Keratinocyte (primary cell): Measurements from ENCODE around the gene CKMT1A. TPM values are rescaled to one million over a fixed set of nuclear protein-coding genes. Genes with fewer than 3 reads are reported as not detected.
A peak's percentile ranks its signal among the peaks of the same experiment; 100 is the strongest.
"Not testable (repeated sequence)": the region's sequence is repeated elsewhere in the genome, so short reads cannot be mapped to it uniquely, and the experiment has no call there.

Source experiments
- DNase-seq: peaks from one replicate; pipeline ENCODE4 v3.0.0-alpha.2; 2011; ENCODE audit warnings: low read depth, missing footprints, low spot score
- FAIRE-seq: peaks from 2 replicates; lab custom pipeline; 2011; peaks lifted over from hg19 to GRCh38; lab: Jason Lieb, UNC
- H2AFZ ChIP-seq: 2 replicates; pipeline ENCODE4 v1.6.0; 2012; ENCODE audit warnings: low read length, control low read depth, inconsistent platforms; ENCODE audit not compliant: control insufficient read depth
- H3K27ac ChIP-seq: 2 replicates; pipeline ENCODE4 v1.5.1; 2011; ENCODE audit warnings: low read length; ENCODE audit not compliant: control insufficient read depth, insufficient read depth
- H3K27me3 ChIP-seq: 3 replicates; pipeline ENCODE4 v1.6.0; 2011; ENCODE audit warnings: low read length; ENCODE audit not compliant: control insufficient read depth, insufficient read depth; ENCODE audit errors: extremely low read depth
- H3K36me3 ChIP-seq, 2 experiments: 2 replicates in 1 of 2; 3 replicates in 1 of 2; pipeline ENCODE4 v1.5.1; 2011; ENCODE audit warnings: low read length in 2 of 2, mild to moderate bottlenecking in 1 of 2; ENCODE audit not compliant: control insufficient read depth in 2 of 2, insufficient read depth in 2 of 2; ENCODE audit errors: extremely low read depth in 1 of 2
- H3K4me1 ChIP-seq: 3 replicates; pipeline ENCODE4 v1.5.1; 2011; ENCODE audit warnings: low read length; ENCODE audit not compliant: control insufficient read depth, insufficient read depth; ENCODE audit errors: extremely low read depth
- H3K4me2 ChIP-seq: 3 replicates; pipeline ENCODE4 v1.6.0; 2011; ENCODE audit warnings: low read depth, low read length; ENCODE audit not compliant: control insufficient read depth, insufficient read depth; ENCODE audit errors: extremely low read depth
- H3K4me3 ChIP-seq, 3 experiments: fragments of 200-600 bp in 1 of 3; sonication (generic) in 1 of 3; 2 replicates in 2 of 3; 3 replicates in 1 of 3; pipeline ENCODE4 v1.5.1; 2011 to 2016; ENCODE audit warnings: low read length in 3 of 3, mild to moderate bottlenecking in 3 of 3, control low read depth in 2 of 3, inconsistent platforms in 1 of 3, low read depth in 1 of 3, mixed read lengths in 1 of 3, mixed run types in 1 of 3, moderate library complexity in 1 of 3; ENCODE audit not compliant: control insufficient read depth in 2 of 3, insufficient read depth in 2 of 3; ENCODE audit errors: extremely low read depth in 1 of 3
- H3K79me2 ChIP-seq: 2 replicates; pipeline ENCODE4 v1.6.0; 2012; ENCODE audit warnings: low read length; ENCODE audit not compliant: control insufficient read depth, insufficient read depth
- H3K9ac ChIP-seq: 3 replicates; pipeline ENCODE4 v1.6.0; 2011; ENCODE audit warnings: low read length; ENCODE audit not compliant: control insufficient read depth, insufficient read depth; ENCODE audit errors: extremely low read depth
- H3K9me1 ChIP-seq: 3 replicates; pipeline ENCODE4 v1.6.0; 2011; ENCODE audit warnings: low read length; ENCODE audit not compliant: control insufficient read depth, insufficient read depth; ENCODE audit errors: extremely low read depth
- H3K9me3 ChIP-seq: 2 replicates; pipeline ENCODE4 v1.5.1; 2012; ENCODE audit warnings: low read depth, low read length; ENCODE audit not compliant: control insufficient read depth
- H4K20me1 ChIP-seq: 3 replicates; pipeline ENCODE4 v1.6.0; 2011; ENCODE audit warnings: low read length; ENCODE audit not compliant: control insufficient read depth, insufficient read depth; ENCODE audit errors: extremely low read depth
- CTCF ChIP-seq, 3 experiments: IDR thresholded peaks in 1 of 3; conservative IDR thresholded peaks in 1 of 3; optimal IDR thresholded peaks in 1 of 3; 2 replicates in 2 of 3; 3 replicates in 1 of 3; pipeline versions ENCODE3 to v1.5.1; 2011; ENCODE audit warnings: low read length in 3 of 3, mild to moderate bottlenecking in 3 of 3, moderate library complexity in 2 of 3, control low read depth in 1 of 3, inconsistent platforms in 1 of 3; ENCODE audit not compliant: insufficient read depth in 2 of 3; ENCODE audit errors: extremely low read depth in 1 of 3
- EZH2 ChIP-seq: IDR thresholded peaks from one replicate; pipeline ENCODE4 v1.6.1; 2012; ENCODE audit warnings: inconsistent platforms, mild to moderate bottlenecking, low read length, moderate library complexity
- dilution Hi-C: fragments of 300-500 bp; cut with MboI; formaldehyde crosslinking; loops from one replicate; pipeline ENCODE4 v1.7.0; 2020; ENCODE audit warnings: low sequenced_read_pairs; ENCODE audit not compliant: extremely low pct_ligation_motif_present
- polyA minus RNA-seq, 3 experiments: library from RNA; depleted of rRNA, polyadenylated mRNA; stranded (reverse); fragments of >200 nt; gene quantifications; 1 replicate in 1 of 3; 2 replicates in 1 of 3; 3 replicates in 1 of 3; pipeline ENCODE4 v1.2.3, GENCODE V29; 2011
- polyA plus RNA-seq, 5 experiments: library from polyadenylated mRNA; depleted of rRNA in 3 of 5; stranded (reverse) in 3 of 5; stranded (forward) in 1 of 5; unstranded in 1 of 5; fragments of >200 nt; gene quantifications; 1 replicate in 1 of 5; 2 replicates in 3 of 5; 3 replicates in 1 of 5; pipeline versions ENCODE4 v1.2.1 to v1.2.3, GENCODE V29; 2011 to 2012; ENCODE audit warnings: missing spikeins in 2 of 5, low read depth in 1 of 5, low replicate concordance in 1 of 5

The CKMT1A gene
- polyA plus RNA-seq (47.4 to 70.1 TPM (median 60.0 TPM) in 3 replicates), polyA minus RNA-seq (78.6 to 120 TPM (median 109 TPM) in 3 replicates)
- 32.1 TPM for polyA plus RNA-seq (2011; ENCODE audit: low read depth)
- polyA plus RNA-seq (2011; cell fraction: cytosol; rRNA removed), result 52.6 and 55.7 TPM in 2 replicates
- polyA plus RNA-seq (2011; cell fraction: nucleus; rRNA removed), result 90.0 and 118 TPM in 2 replicates
- 33.9 and 45.7 TPM in 2 replicates for polyA plus RNA-seq (2012; ENCODE audit: low replicate concordance)
- polyA minus RNA-seq (2011; cell fraction: cytosol; rRNA and poly(A)+ RNA removed), result 47.6 TPM
- 17.3 and 54.5 TPM in 2 replicates for polyA minus RNA-seq (2011; cell fraction: nucleus; rRNA and poly(A)+ RNA removed)

- dilution Hi-C loops, H3K4me2 ChIP-seq, H3K9me3 ChIP-seq, H3K27ac ChIP-seq, H3K36me3 ChIP-seq, H3K4me3 ChIP-seq, H3K9ac ChIP-seq, H3K27me3 ChIP-seq, H4K20me1 ChIP-seq, H3K4me1 ChIP-seq, DNase-seq, H3K79me2 ChIP-seq, H3K9me1 ChIP-seq, H2AFZ ChIP-seq: not testable (repeated sequence)
- peak; percentile 23 for FAIRE-seq
These were observed at the start of gene CKMT1A for GRCh38 chr15:43693148-43694022. Gene CKMT1A, plus strand, starts transcription at chr15:43693859. Its CDS starts 192 bp downstream, at chr15:43694051.

GRCh38 chr15:43648649-43649429, 44.8 kb upstream of the CKMT1A start, which contains the start of gene CATSPER2:
Gene CATSPER2, minus strand, starts transcription at chr15:43648844. Its CDS starts 783 bp downstream, at chr15:43648061.
- dilution Hi-C loops, result no loop called here
- Histone ChIP-seq H3K27me3 (no peaks in the 10 kb centered on the region), H2AFZ (no peak within 1 kb of the TSS), H3K9ac (no peak within 1 kb of the TSS), H3K27ac (no peak within 1 kb of the TSS), H3K79me2 (no peaks in the 10 kb centered on the region), H3K9me3 (no peaks in the 10 kb centered on the region), H3K4me1 (no peaks in the 10 kb centered on the region), H3K9me1 (no peaks in the 10 kb centered on the region), H3K36me3 (no peaks in the 10 kb centered on the region), H4K20me1 (no peaks in the 10 kb centered on the region), H3K4me3 (no peak within 1 kb of the TSS), H3K4me2 (no peak within 1 kb of the TSS)
- DNase-seq (no peak), FAIRE-seq (no peak)
- TF ChIP-seq EZH2 (no peak), CTCF (optimal IDR thresholded peaks at IDR 0.05 in 1 of 3, IDR thresholded peaks at IDR 0.05 in 1 of 3, conservative IDR thresholded peaks at IDR 0.05 in 1 of 3; ENCODE audit: extremely low read depth in 1 of 3, insufficient read depth in 2 of 3, low read length in 3 of 3) (no peak)

- H3K9me3 ChIP-seq, dilution Hi-C loops, DNase-seq, H3K27me3 ChIP-seq, H3K36me3 ChIP-seq, H3K79me2 ChIP-seq, H3K4me3 ChIP-seq, H3K27ac ChIP-seq, H2AFZ ChIP-seq, H3K4me1 ChIP-seq, H3K4me2 ChIP-seq, H3K9ac ChIP-seq, H3K9me1 ChIP-seq, H4K20me1 ChIP-seq: not testable (repeated sequence)
- FAIRE-seq, result peak; percentile 69
These were observed 44.2 kb upstream of the CKMT1A start for GRCh38 chr15:43649430-43649926.

DNA sequence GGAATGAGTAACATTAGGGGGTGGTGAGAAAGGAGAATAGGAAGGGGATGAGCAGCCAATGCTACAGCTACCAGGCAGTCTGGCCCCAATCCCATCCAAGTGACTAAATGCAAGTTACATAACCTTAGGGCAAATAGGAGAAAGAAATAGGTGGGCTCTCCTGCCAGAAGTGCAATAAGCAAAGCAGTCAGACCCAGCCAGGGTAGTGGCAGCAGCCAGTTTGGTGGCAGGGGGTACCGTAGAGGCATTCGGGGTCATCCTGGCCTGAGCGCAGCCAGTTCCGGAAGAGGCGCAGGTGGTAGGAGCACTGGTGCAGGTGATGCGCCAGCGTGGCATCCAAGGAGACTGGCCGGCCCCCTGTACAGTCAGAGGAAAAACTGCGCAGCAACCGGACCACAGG, 33.9 kb upstream of the CKMT1A start:
- H3K27ac ChIP-seq, DNase-seq, H3K4me2 ChIP-seq, H3K4me1 ChIP-seq, H3K9me3 ChIP-seq, H3K79me2 ChIP-seq, H2AFZ ChIP-seq, H3K9ac ChIP-seq, H3K9me1 ChIP-seq, dilution Hi-C loops, H3K36me3 ChIP-seq, H4K20me1 ChIP-seq, H3K27me3 ChIP-seq, FAIRE-seq, H3K4me3 ChIP-seq: not testable (repeated sequence)
